Measurements from ENCODE around the gene CAPN11. TPM values are rescaled to one million over a fixed set of nuclear protein-coding genes. Genes with fewer than 3 reads are reported as not detected.
A peak's percentile ranks its signal among the peaks of the same experiment; 100 is the strongest.

CAPN11 gene
- total and polyA plus RNA-seq, 9 of the 15 experiments (the other 6 are each of a cell fraction or from before 2014, with no cell fraction given), result 0.03 to 0.61 (median 0.17) TPM; not detected in 1

GRCh38 chr6:44120692-44121443 is 37.8 kb upstream of the CAPN11 start:
- peaks cover 84% of the 10 kb centered on the region for H4K20me1 ChIP-seq (replicated peaks; ENCODE audit: control insufficient read depth, insufficient read depth, low read length)
- CTCF ChIA-PET (ENCODE audit: low intra/inter-chr PET ratio), result no interaction called here
- no peaks in the 10 kb centered on the region for H3K27me3 ChIP-seq (ENCODE audit: control insufficient read depth in 2 of 2, insufficient read depth in 2 of 2, low read length in 2 of 2)
- TF ChIP-seq BHLHE40 (IDR thresholded peaks at IDR 0.05; ENCODE audit: low read length) (peak; percentile 46), PKNOX1 (IDR thresholded peaks at IDR 0.05) (peak; percentile 41; the same call in 1 of the 2 replicates), JUND (IDR thresholded peaks at IDR 0.05; ENCODE audit: borderline replicate concordance, low read depth, low read length) (0 out of 2 replicates have a peak, but pooled peaks have one; percentile 11), JUND (tag; IDR thresholded peaks at IDR 0.05; ENCODE audit: borderline replicate concordance, low read depth, low read length) (no peak), POU5F1 (IDR thresholded peaks at IDR 0.05; ENCODE audit: borderline replicate concordance, low read depth, low read length, partially characterized antibody) (no peak), PBX2 (CRISPR knock-in tag; IDR thresholded peaks at IDR 0.05; ENCODE audit: low read depth) (no peak), PBX2 (tag; conservative IDR thresholded peaks at IDR 0.05; ENCODE audit: low read depth) (peak; percentile 56), ESRRA (IDR thresholded peaks at IDR 0.05; ENCODE audit: borderline replicate concordance, low read depth) (0 out of 2 replicates have a peak, but pooled peaks have one; percentile 10), RCOR1 (IDR thresholded peaks at IDR 0.05; ENCODE audit: borderline replicate concordance in 1 of 2, low read depth in 2 of 2, low read length in 2 of 2) (peak in 1 of 2 experiments; percentile 86; a peak in 2 of 4 replicates), MTA3 (IDR thresholded peaks at IDR 0.05; ENCODE audit: borderline replicate concordance) (0 out of 2 replicates have a peak, but pooled peaks have one; percentile 23), FOXK1 (CRISPR knock-in tag; IDR thresholded peaks at IDR 0.05; ENCODE audit: borderline replicate concordance) (no peak), KDM1A (IDR thresholded peaks at IDR 0.05) (peak; percentile 81 to 86), MNT (conservative IDR thresholded peaks at IDR 0.05) (peak in 1 of 2 experiments; percentile 23; a peak in 1 of 4 replicates), EP300 (IDR thresholded peaks at IDR 0.05; ENCODE audit: low read length) (0 out of 2 replicates have a peak, but pooled peaks have one; percentile 6), MEIS2 (IDR thresholded peaks at IDR 0.05; ENCODE audit: partially characterized antibody) (peak; percentile 81), CBFA2T3 (IDR thresholded peaks at IDR 0.05) (peak; percentile 40), GATAD2A (IDR thresholded peaks at IDR 0.05) (no peak)

More at GRCh38 chr6:44120692-44121443, 37.8 kb upstream of the CAPN11 start:
- 25% methylated on average over 4 of the region's 4 CpGs for WGBS (ENCODE audit: insufficient coverage, low coverage, missing lambda C conversion rate)
- in situ Hi-C loops (cut with MboI) (no loop called here), intact Hi-C loops (cut with micrococcal nuclease) (no loop called here)
- Histone ChIP-seq H3K79me2 (ENCODE audit: control insufficient read depth, insufficient read depth, low read length) (peaks cover 100% of the 10 kb centered on the region), H3K27ac (ENCODE audit: extremely low read depth, low read depth, low read length) (peak overlapping the region; percentile 22; the same call in 1 of the 3 replicates), H3K9ac (ENCODE audit: insufficient read depth in 1 of 2, low read depth in 2 of 2, low read length in 2 of 2) (peak overlapping the region; percentile 3 to 59; a peak in 1 of 4 replicates), H3K9me3 (replicated peaks; ENCODE audit: control insufficient read depth, insufficient read depth, low read depth, low read length) (no peaks in the 10 kb centered on the region), H3K36me3 (ENCODE audit: control insufficient read depth, insufficient read depth, low read length) (peaks cover 78% of the 10 kb centered on the region), H3K4me2 (ENCODE audit: insufficient read depth, low read length) (peak overlapping the region; percentile 4; the same call in 1 of the 2 replicates), H3K9me1 (ENCODE audit: control insufficient read depth, insufficient read depth, low read length) (peaks cover 4% of the 10 kb centered on the region), H3K4me1 (replicated peaks in 1 of 2; ENCODE audit: control insufficient read depth in 2 of 2, insufficient read depth in 2 of 2, low read length in 2 of 2) (peaks cover 45 to 88% of the 10 kb centered on the region in 2 experiments), H3K4me3 (no peak overlapping the region), H2AFZ (ENCODE audit: low read depth, low read length) (no peak overlapping the region)
- no TSS peak for BruUV-seq (replicated peaks)
- FAIRE-seq (no peak), ATAC-seq (peak; percentile 48), DNase-seq (ENCODE audit: extremely low read depth in 1 of 4, low spot score in 3 of 4) (peak in 2 of 4 experiments; percentile 41 to 48)
- POLR2A ChIA-PET, result interaction anchor here (0.6 to 4.6 kb wide), 13 partner anchors 9 to 491 kb away, joined by 3 to 14 read pairs (median 3); partner anchors contain the start of gene GTPBP2

Data from K562 (cell line).